Activated effector memory CD4-positive, alpha-beta T cell treated with anti-CD3 and anti-CD28 coated beads, Interleukin-2, amount 50 U/mL, for 16 hours (primary cell): ENCODE measurements around the gene COLEC12.

Source experiments
- DNase-seq: peaks from one replicate; pipeline ENCODE4 v3.0.0-alpha.2; 2020

COLEC12 gene

DNA sequence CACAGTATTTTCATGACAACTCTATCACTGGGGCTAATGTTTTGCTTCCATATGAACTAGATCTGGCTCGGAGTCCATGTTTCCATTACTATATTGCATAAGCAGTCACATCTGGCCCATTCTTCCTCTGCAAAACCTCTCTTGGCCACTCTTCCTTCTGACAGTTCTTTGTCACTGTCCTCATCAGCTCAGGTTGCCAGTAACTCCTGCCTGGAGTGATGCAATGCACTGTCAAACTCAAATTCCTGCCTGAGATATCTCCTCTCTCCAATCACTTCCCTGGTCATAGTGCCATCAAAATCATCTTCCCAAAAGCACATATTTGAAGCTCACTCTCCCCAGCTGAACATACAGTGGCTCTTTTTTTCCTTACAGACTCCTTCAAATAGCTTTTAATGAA lies 66.1 kb downstream of the COLEC12 start:
- no peak for DNase-seq

DNA sequence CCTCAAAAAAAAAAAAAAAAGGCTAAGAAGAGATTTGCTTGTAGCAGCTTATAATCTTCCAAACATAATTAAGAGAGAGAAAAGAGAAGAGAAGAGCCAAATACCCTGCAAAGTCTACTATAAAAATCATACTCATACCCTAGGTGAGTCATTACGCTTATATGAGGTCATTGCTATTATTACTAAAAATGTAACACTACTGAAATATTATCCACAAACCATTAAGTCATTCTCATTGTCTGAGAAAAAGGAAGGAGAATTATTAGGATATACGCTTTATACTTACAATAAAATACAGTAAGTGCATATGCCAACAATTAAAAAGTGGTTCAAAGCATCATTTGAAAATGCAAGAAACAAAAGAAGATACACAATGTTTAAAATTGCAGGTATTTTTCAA lies 66.5 kb downstream of the COLEC12 start:
- DNase-seq, result no peak

DNA sequence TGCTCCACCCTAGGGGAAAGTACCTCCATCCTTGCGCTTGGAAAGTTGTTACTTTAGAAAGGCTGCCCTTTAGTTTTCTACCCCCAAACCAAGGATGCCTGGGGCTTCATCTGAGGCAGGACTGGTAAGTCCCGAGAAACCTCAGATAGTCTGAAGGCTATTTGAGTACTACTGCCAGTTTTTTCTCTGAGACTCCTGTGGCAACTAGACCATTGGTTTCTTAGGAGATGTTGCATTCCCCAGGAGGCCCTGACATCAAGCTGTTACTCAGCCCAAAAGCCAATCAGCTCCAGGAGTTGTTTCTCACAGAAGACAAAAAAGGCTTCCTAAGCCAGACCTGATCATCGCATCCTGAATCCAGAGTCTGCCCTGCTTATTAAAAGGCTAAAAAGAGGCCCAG lies 67.2 kb downstream of the COLEC12 start:
- DNase-seq, result no peak

DNA sequence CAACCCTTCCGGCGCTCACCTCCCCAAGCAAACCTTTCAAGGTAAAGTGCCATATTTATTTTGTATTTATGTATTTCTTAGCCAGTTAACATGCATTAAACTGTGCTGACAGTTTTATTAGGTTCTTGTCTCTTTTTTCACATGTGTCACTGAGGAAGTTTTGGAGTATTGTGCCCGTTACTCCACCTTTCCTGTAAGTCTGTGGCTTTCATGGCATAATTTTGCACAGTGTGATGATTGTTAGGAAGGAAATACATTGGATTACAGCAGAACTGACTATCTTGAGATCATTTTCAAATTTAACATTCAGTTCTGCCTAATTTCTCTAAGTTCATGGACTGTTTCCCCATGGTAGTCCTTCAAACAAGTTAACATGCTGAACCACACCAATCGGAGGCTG lies 67.7 kb downstream of the COLEC12 start:
- DNase-seq, result no peak

GRCh38 chr18:429030-429429 lies 71.5 kb downstream of the COLEC12 start:
- DNase-seq, result no peak

- no peak for DNase-seq
Observed at GRCh38 chr18:427005-427404, 73.5 kb downstream of the COLEC12 start.

DNA sequence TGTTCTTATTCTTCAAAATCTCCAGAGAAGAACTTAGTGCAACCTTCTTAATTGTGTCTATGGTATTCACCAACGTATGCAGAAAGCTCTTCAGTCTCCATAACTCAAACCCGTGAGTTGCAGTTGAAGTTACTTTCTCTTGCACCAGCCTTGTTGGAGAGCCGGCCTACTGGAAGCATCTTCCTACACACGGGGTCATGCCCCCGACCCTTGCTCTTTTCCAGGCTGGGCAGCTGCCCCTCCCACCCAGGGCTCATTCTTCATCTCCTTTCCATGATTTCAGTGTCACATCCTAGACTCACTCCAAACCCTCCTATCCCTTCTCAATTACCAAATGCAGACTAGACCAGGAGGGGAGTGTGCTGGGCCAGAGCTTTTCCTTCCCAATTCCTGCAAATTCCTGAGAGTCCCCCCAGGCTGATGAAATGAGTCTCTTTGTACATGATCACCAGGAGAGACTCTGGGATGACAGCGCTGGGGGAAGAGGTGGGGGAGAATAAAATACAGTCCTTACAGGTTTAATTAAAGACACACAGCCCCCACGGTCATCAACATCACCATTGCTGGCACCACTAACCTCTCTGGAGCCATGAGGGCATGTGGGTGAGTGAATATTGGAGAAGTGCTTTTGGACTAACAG lies 75.3 kb downstream of the COLEC12 start:
- DNase-seq, result no peak

DNA sequence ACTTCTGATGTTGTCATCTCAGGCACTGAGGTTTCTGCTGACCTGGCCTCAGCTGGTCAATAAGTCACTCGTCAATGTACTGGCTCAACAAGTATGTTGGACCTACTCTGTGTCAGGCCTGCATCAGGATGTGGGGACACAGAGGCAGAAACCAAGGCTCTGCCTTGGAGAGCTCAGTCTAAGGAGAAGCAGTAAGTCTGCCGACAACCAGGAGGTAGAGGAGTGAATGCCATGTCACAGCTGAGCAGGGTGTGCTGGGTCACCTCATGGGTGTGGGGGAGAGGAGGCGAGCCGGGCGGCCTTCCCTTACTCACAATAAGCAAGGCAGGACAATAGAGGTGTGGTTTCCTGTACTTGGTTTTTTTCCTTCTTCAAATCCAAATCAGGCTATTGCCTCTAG lies 75.8 kb downstream of the COLEC12 start:
- no peak for DNase-seq

DNA sequence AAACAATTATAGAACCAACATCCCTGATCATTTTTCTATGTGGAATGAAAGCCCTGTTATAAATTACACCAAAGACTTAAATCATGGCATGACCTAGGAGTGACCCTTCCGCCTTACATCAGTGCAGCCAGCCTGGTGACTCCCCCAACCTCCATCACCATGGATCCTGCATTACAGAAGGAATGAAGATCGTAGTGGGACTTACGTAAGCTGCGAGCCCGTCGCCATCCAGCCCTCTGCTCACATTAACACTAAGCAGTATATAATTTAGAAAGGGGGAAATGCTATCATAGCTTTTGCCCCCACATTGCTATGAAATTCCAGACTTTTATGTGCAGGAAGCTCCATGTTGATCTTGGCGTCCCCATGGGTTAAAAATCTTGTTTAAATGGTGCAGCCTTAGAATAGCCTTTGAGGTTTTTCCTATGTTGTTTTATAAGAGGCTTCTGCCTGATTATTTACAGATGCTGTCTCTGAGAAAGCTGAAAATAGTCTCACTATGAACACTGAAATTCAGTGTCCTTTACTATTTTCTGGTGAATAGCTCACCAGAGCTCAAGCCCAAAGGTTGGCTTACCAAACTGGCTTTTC lies 76.3 kb downstream of the COLEC12 start:
- DNase-seq, result no peak

DNA sequence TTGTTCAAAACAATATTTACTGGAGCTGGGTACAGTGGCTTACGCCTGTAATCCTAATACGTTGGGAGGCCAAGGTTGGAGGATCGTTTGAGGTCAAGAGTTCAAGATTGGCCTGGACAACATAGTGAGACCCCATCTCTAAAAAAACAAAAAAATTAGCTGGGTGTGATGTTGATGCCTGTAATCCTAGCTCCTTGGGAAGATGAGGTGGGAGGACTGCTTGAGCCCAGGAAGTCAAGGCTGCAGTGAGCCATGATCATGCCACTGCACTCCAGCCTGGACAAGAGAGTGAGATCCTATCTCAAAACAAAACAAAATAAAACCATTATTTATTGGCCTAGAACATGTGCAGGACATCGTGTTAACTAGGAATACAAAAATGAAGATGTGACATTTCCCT lies 77.5 kb downstream of the COLEC12 start:
- DNase-seq, result no peak

- DNase-seq, result no peak
Observed at GRCh38 chr18:421247-422155, 79.0 kb downstream of the COLEC12 start.

- DNase-seq, result no peak
Observed at GRCh38 chr18:420661-421246, 79.7 kb downstream of the COLEC12 start.

GRCh38 chr18:419541-420175 lies 80.8 kb downstream of the COLEC12 start:
- no peak for DNase-seq

DNA sequence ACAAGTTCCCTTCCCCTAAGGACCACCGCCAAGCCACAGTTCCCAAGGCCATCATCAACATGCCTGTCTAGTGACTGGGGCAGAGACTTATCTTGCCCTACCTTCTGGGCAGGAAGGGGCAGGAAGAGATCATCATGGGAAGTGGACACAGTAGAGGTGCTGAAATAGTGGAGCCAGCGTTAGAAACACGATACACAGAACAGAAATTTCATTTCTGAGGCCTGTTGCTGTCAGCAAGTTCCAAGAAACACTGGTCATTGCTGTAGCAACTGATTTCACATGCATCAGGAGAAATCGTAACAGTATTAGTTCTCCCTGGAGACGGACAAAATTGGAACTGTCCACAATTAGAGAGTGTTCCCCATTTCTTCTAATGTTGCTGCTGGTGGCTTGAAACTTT lies 83.0 kb downstream of the COLEC12 start:
- DNase-seq, result no peak

DNA sequence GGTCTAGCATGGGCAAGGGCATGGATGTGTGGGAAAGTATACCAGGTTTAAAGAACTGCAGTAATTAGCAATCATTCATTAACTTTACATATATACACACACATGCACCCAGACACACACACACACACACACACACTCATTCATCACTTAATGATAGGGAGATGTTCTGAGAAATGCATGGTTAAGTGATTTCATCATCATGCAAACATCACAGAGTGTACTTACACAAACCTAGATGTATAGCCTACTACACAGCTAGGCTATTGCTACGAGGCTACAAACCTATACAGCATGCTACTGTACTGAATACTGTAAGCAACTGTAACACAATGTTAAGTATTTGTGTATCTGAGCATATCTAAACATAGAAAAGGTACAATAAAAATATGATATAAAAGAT lies 83.6 kb downstream of the COLEC12 start:
- no peak for DNase-seq

DNA sequence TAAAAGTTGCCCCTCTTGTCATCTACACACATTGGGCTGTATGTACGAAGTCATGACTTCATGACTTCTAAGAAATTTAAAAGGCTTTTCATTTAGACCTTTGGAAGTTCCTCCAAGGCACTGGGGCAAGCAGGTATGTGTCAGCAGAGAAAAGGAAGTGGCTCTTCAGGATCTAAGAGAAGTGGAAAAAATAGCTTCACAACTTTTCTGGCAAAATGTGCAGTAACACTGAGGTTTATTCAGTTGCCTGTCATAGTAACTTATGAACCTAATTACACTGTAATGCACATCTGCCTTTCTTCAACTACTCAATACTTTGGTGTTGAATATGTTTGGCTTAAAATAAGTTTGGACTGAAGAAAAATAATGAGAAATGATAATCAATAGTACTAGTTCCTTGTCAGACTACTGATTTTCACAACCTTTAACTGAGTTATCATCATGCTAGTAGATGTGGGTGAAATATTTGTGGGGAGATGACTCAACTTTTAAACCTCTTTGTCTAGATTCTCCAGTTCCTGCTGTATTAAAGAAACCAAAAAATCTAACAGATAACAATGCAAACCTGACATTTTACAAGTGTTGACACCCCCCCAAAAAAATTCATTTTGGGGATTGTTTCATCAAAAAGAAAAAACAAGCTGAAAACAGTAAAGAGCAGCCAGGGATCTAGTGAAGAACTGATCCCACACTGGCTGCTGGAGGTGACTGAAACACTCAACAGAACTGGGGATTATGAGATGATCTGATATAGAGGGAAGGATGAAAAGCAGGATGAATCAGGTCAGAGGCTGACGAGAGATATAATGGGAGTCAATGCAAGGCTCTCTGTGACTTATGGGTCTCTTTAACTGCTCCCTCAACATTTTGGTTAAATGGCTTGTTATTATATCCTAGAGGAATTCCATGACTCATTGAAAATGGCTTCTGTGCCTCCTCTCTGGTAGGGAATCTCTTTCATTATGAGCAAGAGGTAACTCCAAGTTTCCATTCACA lies 84.6 kb downstream of the COLEC12 start:
- DNase-seq, result no peak

DNA sequence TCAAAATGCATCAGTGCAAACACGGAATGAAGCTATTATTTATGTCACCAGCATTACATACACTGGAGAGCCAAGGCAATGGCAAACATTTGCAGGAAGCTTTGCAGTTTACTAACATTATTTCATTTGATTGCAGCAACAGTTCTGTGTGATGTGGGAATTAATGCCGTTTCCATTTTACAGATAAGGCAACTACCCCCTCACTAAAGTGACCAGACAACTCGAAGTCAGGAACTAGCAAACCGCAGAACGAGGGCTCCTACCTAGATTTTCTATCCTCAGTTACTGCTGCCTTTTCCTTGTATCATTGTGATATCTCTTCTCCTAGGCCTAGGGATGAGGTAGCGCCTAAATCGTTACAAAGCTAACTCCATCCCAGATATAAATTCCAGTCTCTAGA lies 85.5 kb downstream of the COLEC12 start:
- DNase-seq, result no peak

DNA sequence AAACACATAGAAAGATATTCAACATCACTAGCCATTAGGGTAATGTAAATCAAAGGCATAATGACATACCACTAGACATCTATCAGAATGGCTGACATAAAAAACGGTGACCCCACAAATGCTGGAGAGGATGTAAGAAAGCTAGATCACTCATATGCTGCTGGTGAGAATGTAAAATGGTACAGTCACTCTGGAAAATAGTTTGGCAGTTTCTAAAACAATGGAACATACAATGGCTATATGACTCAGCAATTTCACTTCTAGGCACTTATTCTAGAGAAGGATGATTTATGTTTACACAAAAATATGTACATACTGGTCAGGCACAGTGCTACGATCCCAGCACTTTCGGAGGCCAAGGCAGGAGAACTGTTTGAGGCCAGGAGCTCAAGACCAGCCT lies 87.3 kb downstream of the COLEC12 start:
- no peak for DNase-seq

- no peak for DNase-seq
Observed at GRCh38 chr18:410047-410455, 90.5 kb downstream of the COLEC12 start.

GRCh38 chr18:408367-408766 lies 92.1 kb downstream of the COLEC12 start:
- no peak for DNase-seq

DNA sequence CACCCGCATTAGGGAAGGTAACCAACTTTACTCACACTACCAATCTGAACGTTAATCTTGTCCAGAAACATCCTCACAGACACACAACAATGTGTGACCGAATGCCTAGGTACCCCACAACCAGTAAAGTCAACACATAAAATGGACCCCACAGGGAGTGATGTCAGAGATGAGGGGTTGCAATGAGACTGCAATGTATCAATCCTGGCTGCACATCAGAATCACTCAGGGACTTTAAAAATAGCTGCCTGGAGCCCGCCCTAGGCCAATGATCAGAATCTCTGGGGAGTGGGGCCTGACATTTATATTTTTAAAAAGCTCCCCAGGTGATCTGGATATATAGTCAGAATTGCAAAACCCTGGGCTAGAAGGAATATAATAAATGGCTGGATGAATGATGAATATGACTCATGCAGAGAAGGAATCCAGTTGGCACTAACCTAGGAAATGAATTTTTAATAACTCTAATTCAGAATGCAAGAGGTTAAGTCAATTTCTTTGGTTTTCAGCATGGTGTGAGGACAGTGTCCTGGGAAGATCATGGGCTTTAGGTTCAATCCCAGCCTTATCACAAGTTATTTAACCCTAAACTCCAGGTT lies 92.8 kb downstream of the COLEC12 start:
- no peak for DNase-seq

- no peak for DNase-seq
Observed at GRCh38 chr18:407191-407590, 93.3 kb downstream of the COLEC12 start.
